ENCODE measurements around the gene GRIN3A. TPM values are rescaled to one million over a fixed set of nuclear protein-coding genes. Genes with fewer than 3 reads are reported as not detected.

Gene GRIN3A
- total and polyA plus RNA-seq, 9 of the 15 experiments (the other 6 are each of a cell fraction or from before 2014, with no cell fraction given): 0.01 to 0.03 TPM; not detected in 7

- TF ChIP-seq MEF2A (IDR thresholded peaks at IDR 0.05; ENCODE audit: control insufficient read depth, low read depth, low read length): no peak
- peak; percentile 80 for TF ChIP-seq ASH1L (IDR thresholded peaks at IDR 0.05; ENCODE audit: borderline replicate concordance, low read depth, partially characterized antibody)
- 0 out of 2 replicates have a peak, but pooled peaks have one; percentile 36 for TF ChIP-seq MYC (IDR thresholded peaks at IDR 0.05; ENCODE audit: low read depth, low read length)
- no peak for TF ChIP-seq MYC (CRISPR knock-in tag; IDR thresholded peaks at IDR 0.05; ENCODE audit: borderline replicate concordance, low read depth)
- no peak for TF ChIP-seq DIDO1 (tag; IDR thresholded peaks at IDR 0.05; ENCODE audit: low read depth)
- peak in 1 of 2 experiments; percentile 25; a peak in 1 of 4 replicates for TF ChIP-seq ZMIZ1 (IDR thresholded peaks at IDR 0.05; ENCODE audit: low read depth in 2 of 2, low read length in 2 of 2)
- peak; percentile 97 for TF ChIP-seq E2F8 (IDR thresholded peaks at IDR 0.05; ENCODE audit: low read depth, partially characterized antibody)
- peak; percentile 30 to 70; a peak in 2 of 4 replicates for TF ChIP-seq MNT (conservative IDR thresholded peaks at IDR 0.05)
- TF ChIP-seq PHF21A (IDR thresholded peaks at IDR 0.05; ENCODE audit: borderline replicate concordance, low read depth): no peak
These were observed 204.9 kb downstream of the GRIN3A start, which contains the start of gene RNF20 (continued) for GRCh38 chr9:101533334-101534204.
